Activated CD8-positive, alpha-beta memory T cell treated with anti-CD3 and anti-CD28 coated beads, Interleukin-2, amount 50 U/mL, for 48 hours (primary cell): ENCODE data around the gene TMEM107.

ENCODE experiments used
- DNase-seq: peaks from one replicate; pipeline ENCODE4 v3.0.0-alpha.2; 2020

Gene TMEM107

GRCh38 chr17:8128125-8128784 is 47.9 kb downstream of the TMEM107 start:
- no peak for DNase-seq

- DNase-seq = peak; percentile 80
Observed at GRCh38 chr17:8126491-8127066, 49.6 kb downstream of the TMEM107 start.

GRCh38 chr17:8125947-8126490 is 50.2 kb downstream of the TMEM107 start:
- DNase-seq = no peak

- DNase-seq = peak; percentile 100
Observed at GRCh38 chr17:8125154-8125946, 50.8 kb downstream of the TMEM107 start.

GRCh38 chr17:8124350-8125153 is 51.6 kb downstream of the TMEM107 start:
- peak; percentile 71 for DNase-seq

- no peak for DNase-seq
Observed at GRCh38 chr17:8123695-8124349, 52.4 kb downstream of the TMEM107 start, which contains the start of gene HES7. Gene HES7, minus strand, starts transcription at chr17:8124106. Its CDS starts 22 bp downstream, at chr17:8124084.

- peak; percentile 72 for DNase-seq
Observed at GRCh38 chr17:8122924-8123694, 53.1 kb downstream of the TMEM107 start.
